H1 (cell line): Measurements from ENCODE around the gene PLEKHM1. TPM values are rescaled to one million over a fixed set of nuclear protein-coding genes. Genes with fewer than 3 reads are reported as not detected.

Source experiments
- CTCF ChIA-PET: fragments of 300-600 bp; sonication (Branson Sonifier 250); formaldehyde crosslinking; loops from one replicate; lab custom pipeline; 2021; ENCODE audit not compliant: partially characterized antibody; lab: Charles Lee
- POLR2A ChIA-PET: fragments of 300-600 bp; sonication (Branson Sonifier 250); formaldehyde crosslinking; loops from one replicate; lab custom pipeline; 2021; ENCODE audit warnings: inconsistent platforms; ENCODE audit not compliant: partially characterized antibody; lab: Charles Lee
- DNase-seq, 2 experiments: peaks; one replicate each; pipeline versions ENCODE4 v3.0.0 to v3.0.0-alpha.2; 2010 to 2022; ENCODE audit warnings: low spot score in 2 of 2, low read depth in 1 of 2, mixed read lengths in 1 of 2
- FAIRE-seq: peaks from 2 replicates; lab custom pipeline; 2011; peaks lifted over from hg19 to GRCh38; lab: Jason Lieb, UNC
- H2AFZ ChIP-seq: 2 replicates; pipeline ENCODE4 v1.8.1; 2012; ENCODE audit warnings: low read length, inconsistent platforms
- H2AK5ac ChIP-seq: 2 replicates; pipeline ENCODE4 v1.6.1; 2013; ENCODE audit warnings: low read depth, low read length
- H2BK120ac ChIP-seq: replicated peaks from 2 replicates; pipeline ENCODE3; 2013; ENCODE audit warnings: low read depth, low read length, inconsistent platforms
- H2BK12ac ChIP-seq: 2 replicates; pipeline ENCODE4 v1.6.1; 2013; ENCODE audit warnings: low read depth, low read length
- H2BK15ac ChIP-seq: 2 replicates; pipeline ENCODE4 v1.6.1; 2013; ENCODE audit warnings: low read length
- H2BK20ac ChIP-seq: 2 replicates; pipeline ENCODE4 v1.6.1; 2013; ENCODE audit warnings: low read length
- H2BK5ac ChIP-seq: 2 replicates; pipeline ENCODE4 v1.6.1; 2013; ENCODE audit warnings: low read depth, low read length
- H3K14ac ChIP-seq: 2 replicates; pipeline ENCODE4 v1.6.1; 2013; ENCODE audit warnings: inconsistent platforms; ENCODE audit not compliant: insufficient read length
- H3K18ac ChIP-seq: 2 replicates; pipeline ENCODE4 v1.6.1; 2013; ENCODE audit warnings: low read length; ENCODE audit errors: extremely low read depth
- H3K23ac ChIP-seq: 2 replicates; pipeline ENCODE4 v1.6.1; 2013; ENCODE audit warnings: inconsistent platforms; ENCODE audit not compliant: insufficient read length
- H3K23me2 ChIP-seq: 2 replicates; pipeline ENCODE4 v1.6.1; 2013; ENCODE audit warnings: low read depth, low read length
- H3K27ac ChIP-seq: 2 replicates; pipeline ENCODE4 v1.6.1; 2011; ENCODE audit warnings: low read depth, low read length, inconsistent platforms
- H3K27me3 ChIP-seq, 4 experiments: replicated peaks in 1 of 4; 1 replicate in 1 of 4; 2 replicates in 3 of 4; pipeline versions ENCODE4 v1.6.1 to v1.8.1; 2011 to 2013; ENCODE audit warnings: low read length in 3 of 4, mild to moderate bottlenecking in 3 of 4, inconsistent platforms in 2 of 4, mixed read lengths in 2 of 4, moderate library complexity in 1 of 4; ENCODE audit not compliant: control insufficient read depth in 3 of 4, insufficient read depth in 3 of 4; ENCODE audit errors: extremely low read depth in 1 of 4
- H3K36me3 ChIP-seq, 4 experiments: 2 replicates each; pipeline versions ENCODE4 v1.6.1 to v1.8.1; 2011 to 2013; ENCODE audit warnings: mild to moderate bottlenecking in 4 of 4, low read length in 3 of 4, moderate library complexity in 2 of 4, control low read depth in 1 of 4, inconsistent platforms in 1 of 4; ENCODE audit not compliant: insufficient read depth in 4 of 4, control insufficient read depth in 2 of 4
- H3K4ac ChIP-seq: replicated peaks from 2 replicates; pipeline ENCODE3; 2013; ENCODE audit warnings: low read length, low read depth, mixed read lengths, inconsistent platforms; ENCODE audit not compliant: insufficient read length
- H3K4me1 ChIP-seq, 4 experiments: replicated peaks in 1 of 4; 1 replicate in 1 of 4; 2 replicates in 3 of 4; pipeline versions ENCODE4 v1.6.1 to v1.8.1; 2011 to 2013; ENCODE audit warnings: low read length in 3 of 4, inconsistent platforms in 2 of 4, mixed read lengths in 1 of 4; ENCODE audit not compliant: insufficient read depth in 4 of 4, control insufficient read depth in 3 of 4
- H3K4me2 ChIP-seq, 2 experiments: 2 replicates each; pipeline versions ENCODE4 v1.6.1 to v1.8.1; 2011 to 2013; ENCODE audit warnings: low read depth in 2 of 2, low read length in 2 of 2, control low read depth in 1 of 2, inconsistent platforms in 1 of 2, mild to moderate bottlenecking in 1 of 2; ENCODE audit not compliant: insufficient read depth in 1 of 2
- H3K4me3 ChIP-seq, 4 experiments: fragments of 200-600, 300-600 bp in 1 of 4; sonication (generic), shearing (Covaris generic), sonication (Bioruptor Twin) in 1 of 4; 2 replicates each; pipeline versions ENCODE4 v1.5.1 to v1.8.1; 2011 to 2016; ENCODE audit warnings: low read length in 4 of 4, low read depth in 3 of 4, control low read depth in 2 of 4, inconsistent platforms in 2 of 4, mild to moderate bottlenecking in 2 of 4, mixed read lengths in 1 of 4, moderate library complexity in 1 of 4; ENCODE audit not compliant: insufficient read depth in 2 of 4; ENCODE audit errors: extremely low read depth in 1 of 4
- H3K56ac ChIP-seq: replicated peaks from 2 replicates; pipeline ENCODE3; 2013; ENCODE audit warnings: low read depth, mild to moderate bottlenecking, mixed read lengths, low read length, inconsistent platforms; ENCODE audit not compliant: insufficient read length
- H3K79me1 ChIP-seq: 2 replicates; pipeline ENCODE4 v1.6.1; 2013; ENCODE audit warnings: low read depth, low read length, control low read depth
- H3K79me2 ChIP-seq, 2 experiments: 2 replicates each; pipeline versions ENCODE4 v1.6.1 to v1.8.1; 2012 to 2013; ENCODE audit warnings: low read length in 2 of 2, mild to moderate bottlenecking in 2 of 2, inconsistent platforms in 1 of 2; ENCODE audit not compliant: insufficient read depth in 2 of 2, control insufficient read depth in 1 of 2
- H3K9ac ChIP-seq, 4 experiments: replicated peaks in 1 of 4; 1 replicate in 1 of 4; 2 replicates in 3 of 4; pipeline versions ENCODE4 v1.6.1 to v1.8.1; 2011 to 2013; ENCODE audit warnings: low read depth in 3 of 4, low read length in 3 of 4, control low read depth in 2 of 4, mild to moderate bottlenecking in 2 of 4, moderate library complexity in 2 of 4, inconsistent platforms in 1 of 4; ENCODE audit errors: extremely low read depth in 1 of 4
- H3K9me3 ChIP-seq, 2 experiments: 2 replicates each; pipeline versions ENCODE4 v1.6.1 to v1.8.1; 2012 to 2013; ENCODE audit warnings: mild to moderate bottlenecking in 2 of 2, moderate library complexity in 2 of 2, control low read depth in 1 of 2, inconsistent platforms in 1 of 2, low read depth in 1 of 2, low read length in 1 of 2, mixed read lengths in 1 of 2; ENCODE audit not compliant: insufficient read depth in 2 of 2
- H4K20me1 ChIP-seq, 2 experiments: replicated peaks in 1 of 2; 2 replicates each; pipeline versions ENCODE3 to v1.8.1; 2011 to 2013; ENCODE audit warnings: inconsistent platforms in 2 of 2, low read length in 2 of 2, mild to moderate bottlenecking in 1 of 2; ENCODE audit not compliant: insufficient read depth in 2 of 2, control insufficient read depth in 1 of 2
- H4K5ac ChIP-seq: 2 replicates; pipeline ENCODE4 v1.6.1; 2013; ENCODE audit warnings: low read length, low read depth, mixed read lengths, inconsistent platforms; ENCODE audit not compliant: insufficient read length
- H4K8ac ChIP-seq: 2 replicates; pipeline ENCODE4 v1.8.0; 2013; ENCODE audit warnings: mild to moderate bottlenecking, moderate library complexity, low read length, inconsistent platforms; ENCODE audit not compliant: insufficient read depth; ENCODE audit errors: extremely low read depth
- H4K91ac ChIP-seq: replicated peaks from 2 replicates; pipeline ENCODE3; 2013; ENCODE audit warnings: low read length, mixed read lengths, inconsistent platforms; ENCODE audit not compliant: insufficient read length
- ASH2L ChIP-seq: fragments of 200-600, 300-600 bp; sonication (generic); IDR thresholded peaks from one replicate; pipeline ENCODE4 v1.7.1; 2017; ENCODE audit warnings: low read length
- BACH1 ChIP-seq: IDR thresholded peaks from 2 replicates; pipeline ENCODE4 v1.6.1; 2012; ENCODE audit warnings: low read length, improper control_type of control experiment
- CREB1 ChIP-seq: IDR thresholded peaks from 2 replicates; pipeline ENCODE4 v1.6.1; 2012; ENCODE audit warnings: inconsistent platforms
- EZH2 ChIP-seq: fragments of 200-600 bp; sonication (generic); IDR thresholded peaks from 2 replicates; pipeline ENCODE4 v1.7.1; 2012; ENCODE audit warnings: low read depth, mild to moderate bottlenecking, moderate library complexity, low read length, inconsistent platforms; ENCODE audit not compliant: severe bottlenecking
- PHF8 ChIP-seq: fragments of 200-600 bp; sonication (generic); conservative IDR thresholded peaks from 2 replicates; pipeline ENCODE4 v1.7.1; 2012; ENCODE audit warnings: low read depth, mild to moderate bottlenecking, inconsistent platforms, low read length, moderate library complexity
- POLR2A ChIP-seq, 2 experiments: IDR thresholded peaks; 1 replicate in 1 of 2; 2 replicates in 1 of 2; pipeline ENCODE4 v1.6.1; 2011; ENCODE audit warnings: low read depth in 2 of 2, low read length in 2 of 2, mild to moderate bottlenecking in 2 of 2; ENCODE audit errors: control extremely low read depth in 1 of 2
- SIN3A ChIP-seq, 2 experiments: IDR thresholded peaks in 1 of 2; conservative IDR thresholded peaks in 1 of 2; 2 replicates each; pipeline ENCODE4 v1.6.1; 2011 to 2012; ENCODE audit warnings: low read length in 2 of 2, improper control_type of control experiment in 1 of 2, low read depth in 1 of 2, mild to moderate bottlenecking in 1 of 2
- TAF1 ChIP-seq: IDR thresholded peaks from 2 replicates; pipeline ENCODE4 v1.6.1; 2011; ENCODE audit warnings: mild to moderate bottlenecking, low read depth, low read length
- TBP ChIP-seq: IDR thresholded peaks from 2 replicates; pipeline ENCODE4 v1.6.1; 2011; ENCODE audit warnings: low read depth, low read length, improper control_type of control experiment
- WGBS, 2 experiments: shearing (Covaris generic) in 1 of 2; methylation state at CpG; one replicate each; pipeline versions ENCODE4 v1.1.6 to v1.1.7; 2013 to 2015; ENCODE audit warnings: low lambda C conversion rate in 2 of 2, mixed read lengths in 2 of 2, inconsistent platforms in 1 of 2, low coverage in 1 of 2, missing lambda C conversion rate in 1 of 2; ENCODE audit not compliant: insufficient replicate concordance in 2 of 2, insufficient coverage in 1 of 2, insufficient read length in 1 of 2; ENCODE audit errors: extremely low coverage in 1 of 2, missing lambda C conversion rate in 1 of 2; 5-methylcytosine and 5-hydroxymethylcytosine counted together
- polyA plus RNA-seq, 7 experiments: library from polyadenylated mRNA; depleted of rRNA in 3 of 7; stranded (reverse) in 5 of 7; unstranded in 2 of 7; fragments of >200 nt in 5 of 7; fragments of 200-250 nt in 2 of 7; gene quantifications; 1 replicate in 5 of 7; 2 replicates in 1 of 7; 4 replicates in 1 of 7; pipeline versions ENCODE4 v1.2.1 to v1.2.3, GENCODE V29; 2011 to 2013; ENCODE audit warnings: missing spikeins in 2 of 7, mixed read lengths in 2 of 7
- total RNA-seq: library from RNA; stranded (reverse); fragmentation: NEBNext Ultra II Directional; extraction: Animal tissue kit (Norgen Biotek cat#: 25700); gene quantifications from 2 replicates; pipeline ENCODE4 v1.2.1, GENCODE V29; 2021

PLEKHM1 gene
- total and polyA plus RNA-seq, 2 of the 8 experiments (the other 6 are each of a cell fraction or from before 2014, with no cell fraction given): 7.6 to 17.9 TPM

- peak overlapping the region; percentile 60; the same call in 1 of the 2 replicates for H2BK5ac ChIP-seq
- peak overlapping the region; percentile 32 to 64 (median 48) for H3K4me3 ChIP-seq
- H4K91ac ChIP-seq: no peak overlapping the region
- H2BK20ac ChIP-seq: no peak overlapping the region
- H3K9me3 ChIP-seq: no peaks in the 10 kb centered on the region
- H4K20me1 ChIP-seq: peaks cover 0 to 2% of the 10 kb centered on the region in 2 experiments
- H3K4me2 ChIP-seq: peak overlapping the region; percentile 63 to 92
- no peak overlapping the region for H2BK120ac ChIP-seq
- WGBS, 2 experiments: 7% methylated on average over 33 of the region's 48 CpGs; no CpG with 5 or more reads in 1 of the 2 experiments
- H2BK12ac ChIP-seq: no peak overlapping the region
- no peak overlapping the region for H3K14ac ChIP-seq
- peak overlapping the region; percentile 20; the same call in 1 of the 2 replicates for H2AFZ ChIP-seq
- no peak overlapping the region for H3K23ac ChIP-seq
- no peak overlapping the region for H3K4ac ChIP-seq
- peak overlapping the region; percentile 69 for H3K56ac ChIP-seq
- no peak overlapping the region for H3K18ac ChIP-seq
- DNase-seq (peak; percentile 99), FAIRE-seq (peak; percentile 36)
- peak overlapping the region; percentile 96 for H4K8ac ChIP-seq
- H3K79me1 ChIP-seq: no peaks in the 10 kb centered on the region
- no peak overlapping the region for H3K27ac ChIP-seq
- POLR2A ChIA-PET: interaction anchor here (1.0 kb wide), 4 partner anchors 19 to 257 kb away, joined by 3 to 4 read pairs (median 3); partner anchors contain the start of gene HEXIM1
- peak overlapping the region; percentile 94 for H4K5ac ChIP-seq
- H2BK15ac ChIP-seq: no peak overlapping the region
- peaks cover 0 to 22% (median 9%) of the 10 kb centered on the region in 4 experiments; a peak in 6 of 7 replicates for H3K4me1 ChIP-seq
- peaks cover 0 to 5% (median 0%) of the 10 kb centered on the region in 4 experiments; a peak in 2 of 8 replicates for H3K36me3 ChIP-seq
- H3K9ac ChIP-seq: no peak overlapping the region
- H3K79me2 ChIP-seq: no peaks in the 10 kb centered on the region
- H3K23me2 ChIP-seq: peaks cover 2% of the 10 kb centered on the region; the same call in 1 of the 2 replicates
- H3K27me3 ChIP-seq: no peaks in the 10 kb centered on the region
- no peak overlapping the region for H2AK5ac ChIP-seq
- CTCF ChIA-PET: interaction anchor here (0.7 to 21.9 kb wide), 5 partner anchors 9 to 187 kb away, joined by 3 to 331 read pairs (median 20); partner anchors contain the start of gene ARHGAP27
- peak; percentile 31 for TF ChIP-seq EZH2
- 0 out of 2 replicates have a peak, but pooled peaks have one; percentile 48 for TF ChIP-seq BACH1
- peak in 1 of 2 experiments; percentile 58; a peak in 2 of 3 replicates for TF ChIP-seq POLR2A (IDR thresholded peaks at IDR 0.05; ENCODE audit: control extremely low read depth in 1 of 2, low read depth in 2 of 2, low read length in 2 of 2)
- peak in 1 of 2 experiments; percentile 56; a peak in 1 of 4 replicates for TF ChIP-seq SIN3A (conservative IDR thresholded peaks at IDR 0.05 in 1 of 2, IDR thresholded peaks at IDR 0.05 in 1 of 2; ENCODE audit: low read depth in 1 of 2, low read length in 2 of 2)
- TF ChIP-seq CREB1: peak; percentile 14; the same call in 1 of the 2 replicates
- 0 out of 2 replicates have a peak, but pooled peaks have one; percentile 31 for TF ChIP-seq PHF8
- TF ChIP-seq ASH2L: peak; percentile 22
- peak; percentile 37; the same call in 1 of the 2 replicates for TF ChIP-seq TBP
- peak; percentile 39; the same call in 1 of the 2 replicates for TF ChIP-seq TAF1
Measured at GRCh38 chr17:45405250-45406086, 85.1 kb downstream of the PLEKHM1 start.
